GM19351 (cell line): ENCODE data around the gene AP4E1.
"Not testable (repeated sequence)": the region's sequence is repeated elsewhere in the genome, so short reads cannot be mapped to it uniquely, and the experiment has no call there.

Source experiments
- ATAC-seq: cut with Tn5 transposase; IDR thresholded peaks from one replicate; pipeline ENCODE4 v1.9.1; 2021; ENCODE audit warnings: mild to moderate bottlenecking, moderate library complexity; ENCODE audit not compliant: unreplicated experiment

The AP4E1 gene

DNA sequence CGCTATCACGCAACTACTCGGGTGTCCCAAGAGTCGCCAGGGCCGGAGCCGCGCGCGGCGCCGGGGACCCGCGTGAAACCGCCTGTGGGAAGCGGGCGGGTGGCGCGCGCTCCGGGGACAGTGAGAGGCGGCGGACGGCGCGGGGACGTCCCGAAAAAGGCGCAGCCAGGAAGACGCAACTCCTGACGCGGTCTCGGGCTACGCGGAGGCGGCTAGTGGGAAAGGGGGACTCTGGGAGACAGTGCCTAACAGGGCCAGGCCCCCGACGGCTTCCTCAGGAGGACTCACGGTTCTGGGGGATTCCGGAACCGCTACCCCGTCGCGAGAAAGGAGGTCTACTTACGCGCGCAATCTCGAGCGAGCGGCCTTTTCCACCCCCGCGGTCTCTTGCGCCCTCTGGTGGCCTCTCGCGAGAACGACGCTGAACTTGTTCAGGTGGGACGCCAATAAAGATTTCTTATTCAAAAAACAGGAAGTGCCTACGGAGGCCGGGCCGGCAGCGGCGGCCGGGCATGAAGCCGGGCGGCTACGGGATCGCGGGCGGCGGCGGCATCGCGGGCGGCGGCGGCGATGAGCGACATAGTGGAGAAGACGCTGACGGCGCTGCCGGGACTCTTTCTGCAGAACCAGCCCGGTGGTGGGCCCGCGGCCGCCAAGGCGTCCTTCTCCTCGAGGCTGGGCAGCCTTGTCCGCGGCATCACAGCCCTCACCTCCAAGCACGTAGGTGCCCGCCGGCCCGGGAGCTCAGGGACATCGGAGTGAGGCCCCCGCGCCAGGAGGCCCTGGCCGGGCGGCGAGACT is at the start of gene AP4E1:
TSS of gene AP4E1 (plus strand) at position 475 of the 801 bp plus-strand sequence. CDS start at position 571, 96 bp downstream.
- ATAC-seq, result peak; percentile 46

DNA sequence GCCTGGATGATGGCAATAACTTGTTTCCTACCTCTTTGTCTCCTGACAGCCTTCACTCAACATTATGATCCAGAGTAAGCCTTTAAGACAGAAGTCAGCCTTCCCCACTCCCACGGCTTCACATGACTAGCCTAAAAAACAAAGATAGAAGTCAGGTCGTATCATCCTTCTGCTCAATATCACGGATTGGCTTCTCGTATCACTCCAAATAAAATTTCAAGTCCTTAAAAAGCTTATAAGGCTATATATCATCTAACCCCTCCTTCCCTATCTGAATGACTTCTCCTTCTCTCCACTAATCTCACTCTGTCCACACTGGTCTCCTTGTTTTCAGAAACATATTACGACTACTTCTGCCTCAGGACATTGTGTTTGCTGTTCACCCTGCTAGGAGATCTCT is 47.7 kb upstream of the AP4E1 start:
- ATAC-seq, result no peak

DNA sequence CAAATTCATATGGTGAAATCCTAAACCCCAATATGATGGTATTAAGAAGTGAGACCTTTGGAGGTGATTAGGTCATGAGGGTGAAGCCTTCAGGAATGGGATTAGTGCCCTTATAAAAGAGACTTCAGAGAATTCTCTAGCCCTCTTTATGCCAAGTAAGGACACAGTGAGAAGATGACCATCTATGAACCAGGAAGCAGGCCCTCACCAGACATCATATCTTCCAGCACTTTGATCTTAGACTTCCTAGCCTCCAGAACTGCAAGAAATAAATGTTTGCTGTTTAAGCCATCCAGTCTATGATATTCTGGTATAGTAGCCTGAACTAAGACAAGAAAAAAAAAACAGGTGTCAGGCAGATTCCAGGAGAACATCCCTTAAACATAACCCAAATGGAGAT is 45.9 kb upstream of the AP4E1 start:
- ATAC-seq, result no peak

DNA sequence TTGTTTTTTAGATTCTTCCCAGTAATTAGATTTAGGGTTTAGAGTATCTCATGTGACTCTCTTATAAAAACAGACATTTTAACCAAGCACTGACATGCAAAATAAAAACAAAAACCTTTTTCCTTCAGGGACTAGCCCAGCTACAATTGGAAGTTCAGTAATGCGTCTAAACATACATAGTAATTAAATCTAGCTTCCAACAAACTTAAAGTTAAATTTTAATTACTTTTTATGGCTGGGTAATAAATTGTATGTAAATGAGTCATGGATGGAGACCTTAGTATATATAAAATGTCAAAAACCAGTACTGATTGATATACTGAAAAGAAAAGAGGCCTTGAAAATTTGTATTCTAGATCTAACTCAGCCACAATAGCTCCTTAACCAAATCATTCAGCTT is 43.6 kb upstream of the AP4E1 start:
- ATAC-seq, result no peak

DNA sequence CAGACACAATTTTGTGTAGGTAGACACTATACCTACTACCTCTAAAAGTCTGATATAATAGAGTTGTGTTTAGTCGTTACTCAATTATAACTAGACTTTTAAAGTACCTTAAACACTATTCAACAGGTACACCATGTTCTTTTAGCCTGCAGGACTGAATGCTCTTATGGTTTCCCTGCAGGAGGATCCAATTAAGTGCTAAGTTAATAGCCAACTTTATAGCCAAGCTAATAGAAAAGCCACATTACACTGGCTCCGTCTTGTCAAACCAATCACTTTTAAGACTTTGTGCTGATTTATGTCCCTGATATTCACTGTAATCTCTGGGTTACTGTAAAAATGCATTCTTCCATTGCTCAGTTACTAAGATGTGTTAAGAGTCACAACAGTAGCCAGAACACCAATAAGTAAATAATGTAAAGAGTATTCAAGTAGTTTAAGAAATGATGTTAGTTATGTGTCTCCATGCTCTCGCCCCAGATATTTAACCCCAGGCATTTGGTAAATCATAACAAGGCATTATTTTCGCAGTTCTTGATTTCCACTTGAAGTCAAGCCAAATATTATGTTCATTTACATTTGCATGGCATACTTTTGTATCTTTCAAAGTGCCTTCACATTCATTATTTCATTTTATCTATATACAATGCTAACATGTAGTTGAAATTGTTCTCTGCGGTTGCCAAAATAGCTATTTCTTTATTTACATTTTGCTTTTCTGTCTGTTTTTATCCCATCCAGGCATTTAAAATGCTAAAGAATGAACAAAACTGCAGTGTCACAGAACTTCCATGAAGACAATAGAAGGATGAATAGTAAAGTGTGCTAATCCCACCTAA is 42.7 kb upstream of the AP4E1 start:
- no peak for ATAC-seq

DNA sequence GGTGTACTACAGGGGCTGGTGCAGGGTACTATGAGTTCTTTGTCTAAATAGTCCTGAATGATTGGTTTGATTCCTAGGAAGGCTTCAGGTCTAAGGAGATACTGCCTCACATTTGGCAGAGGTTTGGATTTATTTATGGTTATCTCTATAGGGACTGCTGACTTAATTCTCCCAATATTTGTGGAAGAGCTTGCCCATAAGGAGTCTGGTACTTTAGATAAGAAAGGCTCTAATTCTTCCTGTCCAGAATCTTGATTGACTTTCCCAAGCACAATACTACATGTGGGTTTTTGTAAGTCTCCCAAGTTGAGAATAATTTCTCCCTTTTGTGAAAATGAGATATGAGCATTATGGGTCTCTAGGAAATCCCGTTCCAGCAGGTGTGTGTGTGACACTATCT is 36.7 kb upstream of the AP4E1 start:
- no peak for ATAC-seq

DNA sequence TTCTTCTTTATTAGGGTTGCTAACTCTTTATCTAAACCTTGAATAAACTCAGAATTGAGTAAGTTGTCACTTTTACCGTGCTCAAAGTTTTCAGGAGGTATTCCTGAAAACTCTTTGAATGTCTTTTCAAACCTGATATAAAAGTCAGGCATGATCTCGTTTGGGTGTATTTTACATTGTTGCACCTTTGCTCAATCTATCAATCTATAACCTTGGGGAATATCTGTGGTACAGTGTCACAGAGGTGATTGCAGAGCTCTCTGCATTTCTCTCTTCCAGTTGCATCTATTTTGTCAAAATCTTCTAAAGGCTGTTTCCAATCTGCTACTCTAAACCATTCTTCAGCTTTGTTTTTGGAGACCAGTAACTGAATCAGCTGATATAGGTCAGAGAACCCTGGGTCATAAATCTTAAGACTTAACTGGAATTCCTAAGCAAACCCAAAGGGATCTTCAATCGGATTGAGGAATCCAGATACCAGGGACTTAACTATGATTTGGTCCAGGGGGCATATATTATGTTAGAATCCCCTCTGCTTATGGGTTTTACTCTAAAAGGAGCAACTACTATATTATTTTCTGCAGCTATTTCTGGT is 35.6 kb upstream of the AP4E1 start:
- ATAC-seq, result no peak

DNA sequence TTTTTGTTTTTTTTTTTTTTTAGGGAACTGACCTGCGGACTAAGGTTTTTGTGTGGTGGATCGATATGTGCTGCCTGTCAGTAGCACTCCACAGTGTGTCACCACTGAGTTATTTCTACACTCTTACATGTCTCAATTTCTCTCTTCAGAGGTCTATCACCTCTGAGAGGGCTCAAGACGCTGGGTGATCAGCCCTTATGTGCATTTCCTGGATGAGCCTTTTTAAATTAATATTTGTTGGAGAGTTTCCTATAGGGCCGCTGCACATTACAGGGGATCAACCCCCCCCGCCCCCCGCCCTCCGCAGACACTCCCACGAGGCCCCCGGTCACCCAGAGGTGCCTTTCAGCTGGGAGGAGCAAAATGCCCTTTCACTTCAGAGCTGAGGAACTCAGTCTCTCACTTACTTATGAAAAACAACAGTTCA is 34.5 kb upstream of the AP4E1 start:
- ATAC-seq, result peak; percentile 58

DNA sequence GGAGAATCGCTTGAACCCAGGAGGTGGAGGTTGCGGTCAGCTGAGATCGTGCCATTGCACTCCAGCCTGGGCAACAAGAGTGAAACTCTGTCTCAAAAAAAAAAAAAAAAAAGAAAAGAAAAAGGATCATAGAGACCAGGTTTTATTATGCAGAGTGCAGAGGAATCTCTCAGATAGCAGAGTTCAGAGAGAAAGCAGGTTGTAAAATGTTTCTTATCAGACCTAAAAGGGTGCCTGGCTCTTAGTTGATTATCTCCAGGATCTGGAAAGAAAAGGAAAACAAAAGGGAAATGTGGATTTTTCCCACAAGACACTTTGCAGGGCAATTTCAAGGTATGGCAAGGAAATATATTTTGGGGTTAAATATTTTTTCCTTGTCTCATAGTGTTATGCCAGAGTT is 33.2 kb upstream of the AP4E1 start:
- ATAC-seq, result not testable (repeated sequence)

DNA sequence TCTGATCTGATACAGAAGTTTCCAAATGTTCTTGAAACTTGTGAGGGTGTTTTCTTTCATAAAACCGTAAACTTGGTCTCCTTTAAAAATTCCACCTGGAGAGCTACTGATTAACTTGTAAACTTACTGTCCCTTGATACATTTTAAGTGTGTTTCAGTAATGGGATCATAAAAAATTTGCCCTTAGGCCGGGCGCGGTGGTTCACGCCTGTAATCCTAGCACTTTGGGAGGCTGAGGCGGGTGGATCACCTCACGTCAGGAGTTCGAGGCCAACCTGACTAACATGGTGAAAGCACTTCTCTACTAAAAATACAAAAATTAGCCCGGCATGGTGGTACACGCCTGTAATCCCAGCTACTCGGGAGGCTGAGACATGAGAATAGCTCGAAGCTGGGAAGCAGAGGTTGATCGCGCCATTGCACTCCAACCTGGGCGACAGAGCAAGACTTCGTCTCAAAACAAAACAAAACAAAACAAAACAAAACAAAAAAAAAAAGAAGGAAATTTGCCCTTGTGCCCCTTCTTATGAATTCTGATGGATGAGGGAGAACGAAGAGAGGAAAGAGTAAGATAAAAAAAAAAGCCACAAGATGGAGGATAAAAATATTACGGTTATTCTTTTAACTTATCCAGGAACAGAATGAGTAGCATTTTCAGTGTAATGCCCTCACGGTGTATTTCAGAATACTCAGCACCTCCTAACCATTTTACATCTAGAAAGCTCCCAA is 32.1 kb upstream of the AP4E1 start:
- no peak for ATAC-seq

DNA sequence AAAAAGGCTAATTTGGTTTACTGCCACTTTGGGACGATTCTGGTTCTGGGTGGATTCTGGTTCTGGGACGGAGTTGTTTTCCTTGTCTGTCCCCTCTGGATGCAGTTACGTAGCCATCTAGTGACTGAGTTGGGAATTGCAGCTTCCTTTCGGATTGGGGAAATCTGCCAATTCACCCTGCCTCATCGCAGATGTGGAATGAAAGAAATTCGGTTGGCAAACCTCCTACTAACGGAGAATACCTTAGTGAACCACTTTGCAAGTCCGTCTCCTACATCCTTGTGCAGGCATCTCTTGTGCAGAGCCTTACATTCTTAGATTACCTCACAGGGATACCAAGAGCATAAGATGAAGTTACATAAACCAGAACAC is 31.5 kb upstream of the AP4E1 start:
- ATAC-seq, result no peak

DNA sequence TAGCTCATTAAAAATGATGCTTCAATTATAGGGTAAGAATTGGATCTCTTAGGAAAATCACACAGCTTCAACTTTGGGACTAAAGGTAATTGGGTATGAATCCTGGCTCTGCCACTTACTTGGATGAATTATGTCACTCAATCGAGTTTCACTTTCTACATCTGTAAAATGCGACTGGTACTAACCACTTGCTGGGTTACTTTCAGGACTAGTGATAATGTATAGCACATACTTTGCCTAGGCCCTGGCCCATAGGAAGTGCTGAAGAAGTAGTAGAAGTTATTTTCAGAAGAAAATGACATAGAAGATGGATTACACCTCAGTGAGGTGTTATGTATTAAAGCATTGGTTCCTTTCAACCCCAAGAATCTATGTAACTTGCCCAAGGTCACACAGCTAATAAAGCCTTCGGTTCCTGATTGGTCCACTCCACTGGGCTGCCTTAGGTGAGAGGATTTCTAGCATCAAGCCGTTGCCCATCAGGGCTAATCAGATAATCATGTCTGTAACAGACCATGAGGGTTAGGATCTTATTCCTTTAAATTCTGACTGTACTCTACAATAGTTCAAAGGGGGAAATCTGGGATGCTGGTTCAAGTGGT is 29.4 kb upstream of the AP4E1 start:
- peak; percentile 58 for ATAC-seq

DNA sequence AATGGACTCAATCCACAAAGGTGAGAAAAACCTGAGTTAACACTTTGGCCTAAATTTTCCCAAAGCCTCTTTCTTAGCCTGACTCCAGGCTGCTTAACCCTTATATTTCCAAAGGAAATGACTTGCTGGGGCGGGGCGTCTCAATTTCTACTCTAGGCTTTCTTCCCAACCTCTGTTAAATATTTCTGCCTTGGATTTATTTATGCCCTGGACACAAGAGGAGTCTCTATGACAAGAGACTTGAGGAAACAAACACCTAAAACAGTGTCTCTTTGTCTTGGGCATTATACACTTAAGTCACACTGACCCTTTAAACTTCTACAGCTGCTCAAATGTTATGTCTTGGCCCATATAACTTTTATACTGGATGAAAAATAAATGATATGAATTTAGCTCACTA is 28.3 kb upstream of the AP4E1 start:
- no peak for ATAC-seq

DNA sequence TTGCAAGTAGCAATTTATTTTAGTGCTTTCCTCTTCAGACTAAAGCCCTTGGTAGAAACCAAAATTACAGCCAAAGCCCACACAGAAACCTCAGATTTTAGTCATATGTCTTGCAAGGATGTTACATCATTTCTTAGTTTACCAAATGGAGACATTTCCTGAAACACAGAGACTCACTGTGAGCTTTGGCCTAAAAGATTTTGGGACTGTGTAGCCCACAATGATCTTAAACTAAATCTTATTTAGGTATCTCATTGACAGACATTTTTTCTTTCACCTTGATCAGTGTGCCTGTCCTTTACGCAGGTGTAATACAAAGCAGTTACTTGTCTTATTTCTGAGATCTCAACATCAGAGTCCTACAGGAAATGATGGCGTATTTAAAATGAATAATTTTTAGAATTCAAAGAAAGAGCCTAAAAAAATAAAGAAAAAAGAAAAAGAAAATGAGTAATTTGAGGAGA is 27.8 kb upstream of the AP4E1 start:
- no peak for ATAC-seq

DNA sequence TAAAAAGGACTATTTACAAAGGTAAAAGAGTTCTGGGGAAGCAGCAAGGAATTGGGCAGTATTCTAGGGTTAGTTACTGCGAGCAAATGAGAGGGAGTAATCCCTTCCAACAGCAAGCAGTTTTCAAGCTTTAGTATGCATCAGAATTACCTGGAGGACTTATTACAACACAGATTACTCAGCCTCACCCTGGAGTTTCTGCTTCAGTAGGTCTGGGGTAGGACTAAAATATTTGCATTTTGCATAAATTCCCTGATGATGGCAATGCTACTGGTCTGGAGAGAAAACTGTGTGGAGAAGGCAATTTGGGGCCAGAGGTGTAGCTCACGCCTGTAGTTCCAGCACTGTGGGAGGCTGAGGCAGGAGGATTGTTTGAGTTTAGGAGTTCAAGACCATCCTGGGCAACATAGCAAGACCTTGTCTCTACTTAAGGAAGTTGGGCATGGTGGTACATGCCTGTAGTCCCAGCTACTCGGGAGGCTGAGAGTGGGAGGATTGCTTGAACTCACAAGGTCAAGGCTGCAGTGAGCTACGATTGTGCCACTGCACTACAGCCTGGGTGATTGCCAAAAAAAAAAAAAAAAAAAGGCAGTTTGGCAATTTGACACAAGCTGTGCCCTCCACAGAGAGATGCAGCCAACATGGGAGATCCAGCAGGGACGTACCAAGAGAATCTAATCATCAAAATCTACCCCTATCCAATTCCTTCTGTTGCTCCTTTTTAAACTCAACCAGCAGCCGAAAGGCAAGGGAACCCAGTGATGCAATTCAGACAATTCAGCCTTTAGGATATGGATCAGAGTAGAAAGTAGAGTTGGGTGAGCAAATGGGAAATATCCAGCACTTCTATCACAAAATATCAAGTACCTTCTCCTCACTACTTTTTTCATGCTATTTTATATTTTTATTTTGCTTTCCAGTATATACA is 27.1 kb upstream of the AP4E1 start:
- no peak for ATAC-seq

DNA sequence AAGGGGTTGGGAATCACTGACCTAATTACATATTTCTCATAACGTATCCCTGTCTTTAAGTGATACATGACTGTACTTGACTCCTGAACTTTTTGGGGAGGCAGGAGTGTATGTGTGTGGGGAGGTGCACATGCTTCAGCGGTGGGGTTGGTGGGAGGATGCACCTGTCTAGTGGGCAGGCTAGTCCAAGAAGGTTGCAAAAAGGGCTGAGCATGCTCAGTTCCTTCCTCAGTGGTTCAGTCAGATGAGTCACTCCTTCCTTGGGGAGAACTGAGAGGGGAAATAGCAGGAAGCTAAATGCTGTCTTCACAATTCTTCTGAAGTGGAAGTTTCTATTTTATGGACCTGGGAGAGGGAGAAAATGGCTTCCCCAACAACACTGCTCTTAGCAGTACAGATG is 24.6 kb upstream of the AP4E1 start:
- ATAC-seq, result peak; percentile 20

DNA sequence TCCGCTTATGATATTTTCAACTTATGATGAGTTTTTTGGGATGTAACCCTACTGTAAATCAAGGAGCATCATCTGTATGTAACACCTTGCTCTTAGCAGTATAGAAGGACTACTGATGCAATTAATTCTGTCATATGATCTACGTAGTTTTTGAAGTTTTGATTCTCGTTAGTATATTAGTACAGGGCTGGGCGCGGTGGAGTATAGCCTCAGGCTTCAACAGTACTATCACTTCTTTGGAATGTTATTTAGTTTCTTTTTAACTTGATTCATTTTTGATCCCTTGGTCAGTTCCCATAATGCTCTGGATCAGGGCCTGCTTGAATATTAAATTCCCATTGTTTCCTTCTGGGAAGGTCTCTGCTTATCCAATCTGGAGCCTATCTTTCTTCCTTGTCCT is 23.9 kb upstream of the AP4E1 start:
- ATAC-seq, result no peak

DNA sequence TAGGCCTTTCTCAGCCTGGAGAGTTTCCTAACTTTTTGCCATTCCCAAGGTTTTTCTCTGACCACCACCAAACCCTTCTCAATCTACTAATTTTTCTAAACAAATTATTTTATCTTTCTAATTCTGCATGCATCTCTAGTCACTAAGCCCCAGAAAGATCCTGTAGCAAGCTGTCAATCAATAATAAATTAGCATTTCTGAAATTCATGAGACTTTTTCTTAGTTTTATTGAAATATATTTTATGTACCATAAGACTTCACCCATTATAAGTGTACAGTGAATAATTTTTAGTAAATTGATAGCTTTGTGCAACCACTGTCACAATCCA is 22.4 kb upstream of the AP4E1 start:
- ATAC-seq, result no peak

DNA sequence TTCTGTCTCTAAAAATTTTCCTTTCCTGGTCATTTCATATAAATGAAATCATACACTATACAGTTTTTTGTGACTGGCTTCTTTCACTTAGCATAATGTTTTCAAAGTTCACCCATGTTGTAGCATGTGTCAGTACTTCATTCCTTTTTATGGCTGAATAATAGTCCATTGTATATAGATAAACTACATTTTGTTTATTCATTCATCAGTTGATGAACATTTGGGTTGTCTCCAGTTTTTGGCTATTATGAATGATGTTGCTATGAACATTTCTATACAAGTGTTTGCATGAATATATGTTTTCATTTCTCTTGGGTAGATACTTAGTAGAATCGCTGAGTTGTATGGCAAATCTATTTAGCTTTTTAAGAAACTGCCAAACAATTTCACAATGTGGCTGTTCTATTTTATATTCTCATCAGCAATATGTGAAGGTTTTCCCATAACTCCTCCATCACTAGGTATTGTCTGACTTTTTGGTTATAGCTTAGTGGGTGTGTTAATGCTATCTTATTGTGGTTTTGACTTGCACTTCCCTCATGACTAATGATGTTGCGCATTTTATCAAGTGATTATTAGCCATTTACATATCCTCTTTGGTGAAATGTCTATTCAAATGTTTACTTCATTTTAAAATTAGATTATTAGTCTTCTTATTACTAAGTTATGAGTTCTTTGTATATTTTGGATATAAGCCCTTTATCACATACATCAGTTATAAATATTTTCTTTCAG is 21.7 kb upstream of the AP4E1 start:
- ATAC-seq, result no peak
